ENCODE measurements around the gene TRNAU1AP. TPM values are rescaled to one million over a fixed set of nuclear protein-coding genes. Genes with fewer than 3 reads are reported as not detected.

The TRNAU1AP gene
- total and polyA plus RNA-seq, 2 of the 13 experiments (the other 11 are each of a cell fraction or from before 2014, with no cell fraction given), result 29.0 to 42.9 TPM

- TF ChIP-seq ZNF574 (CRISPR knock-in tag; IDR thresholded peaks at IDR 0.05) (no peak), ESRRA (CRISPR knock-in tag; IDR thresholded peaks at IDR 0.05; ENCODE audit: low read depth) (peak; percentile 64; the same call in 1 of the 2 replicates), GFI1 (CRISPR knock-in tag; IDR thresholded peaks at IDR 0.05; ENCODE audit: borderline replicate concordance) (no peak), ATF1 (CRISPR knock-in tag; IDR thresholded peaks at IDR 0.05) (peak; percentile 72), MLX (CRISPR knock-in tag; IDR thresholded peaks at IDR 0.05) (peak; percentile 89), ARID5B (CRISPR knock-in tag; IDR thresholded peaks at IDR 0.05) (peak; percentile 37; the same call in 1 of the 2 replicates), NR2C2 (CRISPR knock-in tag; IDR thresholded peaks at IDR 0.05; ENCODE audit: borderline replicate concordance) (peak; percentile 86), ZNF704 (CRISPR knock-in tag; IDR thresholded peaks at IDR 0.05; ENCODE audit: borderline replicate concordance) (no peak), RAD21 (CRISPR knock-in tag; IDR thresholded peaks at IDR 0.05) (no peak), HNF1B (CRISPR knock-in tag; IDR thresholded peaks at IDR 0.05) (peak; percentile 52), ZNF629 (CRISPR knock-in tag; conservative IDR thresholded peaks at IDR 0.05) (peak; percentile 90), NR2F1 (CRISPR knock-in tag; IDR thresholded peaks at IDR 0.05) (peak in 1 of 2 experiments; percentile 42; a peak in 1 of 4 replicates), CBX5 (CRISPR knock-in tag; IDR thresholded peaks at IDR 0.05; ENCODE audit: borderline replicate concordance) (peak; percentile 45; the same call in 1 of the 2 replicates), ATF6 (CRISPR knock-in tag; conservative IDR thresholded peaks at IDR 0.05) (no peak), TCF7L2 (IDR thresholded peaks at IDR 0.05; ENCODE audit: low read depth, low read length) (no peak), SMC3 (IDR thresholded peaks at IDR 0.05; ENCODE audit: low read length) (no peak)
These were observed 34.0 kb upstream of the TRNAU1AP start (continued) for GRCh38 chr1:28518745-28519341.
